ENCODE data around the gene TCEANC2.

The TCEANC2 gene

GRCh38 chr1:54110996-54111395 lies 57.6 kb downstream of the TCEANC2 start:
- TF ChIP-seq TCF12 (IDR thresholded peaks at IDR 0.05; ENCODE audit: low read depth) (no peak), EP300 (IDR thresholded peaks at IDR 0.05; ENCODE audit: borderline replicate concordance) (no peak)

- TF ChIP-seq EP300 (IDR thresholded peaks at IDR 0.05; ENCODE audit: borderline replicate concordance), result no peak
Observed at GRCh38 chr1:54111624-54112023, 58.2 kb downstream of the TCEANC2 start.

- no peak for TF ChIP-seq USF1 (IDR thresholded peaks at IDR 0.05)
- no peak for TF ChIP-seq EGR1 (IDR thresholded peaks at IDR 0.05)
- TF ChIP-seq EP300 (IDR thresholded peaks at IDR 0.05; ENCODE audit: borderline replicate concordance), result no peak
- no peak for TF ChIP-seq NFIC (IDR thresholded peaks at IDR 0.05)
- no peak for TF ChIP-seq MAX (IDR thresholded peaks at IDR 0.05)
- TF ChIP-seq YY1 (IDR thresholded peaks at IDR 0.05; ENCODE audit: low read depth), result no peak
Observed at GRCh38 chr1:54112027-54112426, 58.6 kb downstream of the TCEANC2 start.

- TF ChIP-seq CEBPB (IDR thresholded peaks at IDR 0.05), result no peak
- no peak for TF ChIP-seq TEAD4 (IDR thresholded peaks at IDR 0.05)
- no peak for TF ChIP-seq MAX (IDR thresholded peaks at IDR 0.05)
- no peak for TF ChIP-seq EP300 (IDR thresholded peaks at IDR 0.05; ENCODE audit: borderline replicate concordance)
- no peak for TF ChIP-seq USF1 (IDR thresholded peaks at IDR 0.05)
- no peak for TF ChIP-seq TAF1 (IDR thresholded peaks at IDR 0.05; ENCODE audit: low read depth)
- TF ChIP-seq REST (IDR thresholded peaks at IDR 0.05; ENCODE audit: low read depth), result no peak
Observed at GRCh38 chr1:54112705-54113368, 59.4 kb downstream of the TCEANC2 start.

- TF ChIP-seq TEAD4 (IDR thresholded peaks at IDR 0.05) (no peak), NFIC (IDR thresholded peaks at IDR 0.05) (no peak), EP300 (IDR thresholded peaks at IDR 0.05; ENCODE audit: borderline replicate concordance) (no peak), RAD21 (IDR thresholded peaks at IDR 0.05; ENCODE audit: low read depth) (no peak), MAX (IDR thresholded peaks at IDR 0.05) (no peak), EGR1 (IDR thresholded peaks at IDR 0.05) (no peak), FOXM1 (IDR thresholded peaks at IDR 0.05; ENCODE audit: borderline replicate concordance, low read depth) (no peak), CEBPB (IDR thresholded peaks at IDR 0.05) (no peak), REST (IDR thresholded peaks at IDR 0.05; ENCODE audit: low read depth) (no peak), CREB1 (IDR thresholded peaks at IDR 0.05; ENCODE audit: low read depth) (no peak), ZBTB7A (IDR thresholded peaks at IDR 0.05; ENCODE audit: low read depth) (no peak), TAF1 (IDR thresholded peaks at IDR 0.05; ENCODE audit: low read depth) (no peak), YY1 (IDR thresholded peaks at IDR 0.05; ENCODE audit: low read depth) (no peak), USF1 (IDR thresholded peaks at IDR 0.05) (no peak), TCF12 (IDR thresholded peaks at IDR 0.05; ENCODE audit: low read depth) (no peak)
Observed at GRCh38 chr1:54114001-54114400, 60.6 kb downstream of the TCEANC2 start.

- TF ChIP-seq MAX (IDR thresholded peaks at IDR 0.05), result no peak
- TF ChIP-seq REST (IDR thresholded peaks at IDR 0.05; ENCODE audit: low read depth), result no peak
- no peak for TF ChIP-seq CEBPB (IDR thresholded peaks at IDR 0.05)
- TF ChIP-seq RAD21 (IDR thresholded peaks at IDR 0.05; ENCODE audit: low read depth), result no peak
- TF ChIP-seq EP300 (IDR thresholded peaks at IDR 0.05; ENCODE audit: borderline replicate concordance), result no peak
- no peak for TF ChIP-seq EGR1 (IDR thresholded peaks at IDR 0.05)
- TF ChIP-seq CREB1 (IDR thresholded peaks at IDR 0.05; ENCODE audit: low read depth), result no peak
- no peak for TF ChIP-seq ZBTB7A (IDR thresholded peaks at IDR 0.05; ENCODE audit: low read depth)
- TF ChIP-seq TEAD4 (IDR thresholded peaks at IDR 0.05), result no peak
- no peak for TF ChIP-seq USF1 (IDR thresholded peaks at IDR 0.05)
- no peak for TF ChIP-seq YY1 (IDR thresholded peaks at IDR 0.05; ENCODE audit: low read depth)
- no peak for TF ChIP-seq NFIC (IDR thresholded peaks at IDR 0.05)
- TF ChIP-seq FOXM1 (IDR thresholded peaks at IDR 0.05; ENCODE audit: borderline replicate concordance, low read depth), result no peak
Observed at GRCh38 chr1:54114955-54115354, 61.5 kb downstream of the TCEANC2 start.

Data from Ishikawa (cell line).